GM12878 (cell line): Measurements from ENCODE around the gene SNPH. TPM values are rescaled to one million over a fixed set of nuclear protein-coding genes. Genes with fewer than 3 reads are reported as not detected.
A peak's percentile ranks its signal among the peaks of the same experiment; 100 is the strongest.

Experiments
- BCL11A ChIP-seq: IDR thresholded peaks from 2 replicates; pipeline ENCODE4 v1.6.1; 2011; ENCODE audit warnings: low read depth, low read length
- BMI1 ChIP-seq: fragments of 450-650 bp; IDR thresholded peaks from 2 replicates; pipeline ENCODE4 v1.6.1; 2016; ENCODE audit warnings: mild to moderate bottlenecking, moderate library complexity, borderline replicate concordance
- CHD2 ChIP-seq: IDR thresholded peaks from 2 replicates; pipeline ENCODE4 v1.6.1; 2011; ENCODE audit warnings: low read depth, low read length, improper control_type of control experiment, borderline replicate concordance
- ESRRA ChIP-seq: IDR thresholded peaks from 2 replicates; pipeline ENCODE4 v1.6.1; 2012; ENCODE audit warnings: mild to moderate bottlenecking, low read length, improper control_type of control experiment
- HDAC6 ChIP-seq: fragments of 200-600 bp; sonication (generic); IDR thresholded peaks from one replicate; pipeline ENCODE4 v1.8.0; 2017; ENCODE audit warnings: antibody characterized with exemption; ENCODE audit not compliant: unreplicated experiment
- MEF2A ChIP-seq: IDR thresholded peaks from 2 replicates; pipeline ENCODE4 v1.6.1; 2011; ENCODE audit warnings: low read depth, mild to moderate bottlenecking, low read length, moderate library complexity; ENCODE audit not compliant: insufficient read depth
- MEF2B ChIP-seq: fragments of 450-650 bp; IDR thresholded peaks from 2 replicates; pipeline ENCODE4 v1.6.1; 2018; ENCODE audit warnings: mild to moderate bottlenecking, moderate library complexity; ENCODE audit not compliant: partially characterized antibody, poor library complexity, severe bottlenecking
- MYC ChIP-seq: IDR thresholded peaks from 2 replicates; pipeline ENCODE4 v1.6.1; 2011; ENCODE audit warnings: mild to moderate bottlenecking, low read length, moderate library complexity, inconsistent platforms; ENCODE audit not compliant: insufficient read depth, insufficient replicate concordance, insufficient read length, severe bottlenecking
- SP1 ChIP-seq: IDR thresholded peaks from one replicate; pipeline ENCODE4 v1.6.1; 2011; ENCODE audit warnings: low read depth, low read length
- SUZ12 ChIP-seq: fragments of 200-600 bp; sonication (generic); IDR thresholded peaks from one replicate; pipeline ENCODE4 v1.6.1; 2018; ENCODE audit warnings: antibody characterized with exemption, mild to moderate bottlenecking; ENCODE audit not compliant: unreplicated experiment
- ZNF217 ChIP-seq: fragments of 450-650 bp; IDR thresholded peaks from 2 replicates; pipeline ENCODE4 v1.6.1; 2017; ENCODE audit warnings: antibody characterized with exemption, mild to moderate bottlenecking
- ZZZ3 ChIP-seq: IDR thresholded peaks from 2 replicates; pipeline ENCODE4 v1.6.1; 2011; ENCODE audit warnings: low read depth; ENCODE audit not compliant: control insufficient read depth, insufficient read length
- polyA plus RNA-seq, 11 experiments: library from polyadenylated mRNA; depleted of rRNA in 4 of 11; unstranded in 6 of 11; stranded (reverse) in 5 of 11; fragments of >200 nt; fragmentation: Nextera tagmentation in 4 of 11; fragmentation: Illumina TruSeq in 1 of 11; extraction: Ambion mirVana in 4 of 11; extraction: Trizol in 1 of 11; gene quantifications; 1 replicate in 1 of 11; 2 replicates in 10 of 11; pipeline versions ENCODE4 v1.2.1 to v1.2.3, GENCODE V29; 2011 to 2016; ENCODE audit warnings: inconsistent platforms in 2 of 11, missing spikeins in 2 of 11, low read depth in 1 of 11
- total RNA-seq, 4 experiments: library from RNA; depleted of rRNA in 3 of 4; stranded (reverse); fragments of >200 nt in 3 of 4; fragmentation: Illumina TruSeq in 1 of 4; extraction: Trizol in 1 of 4; gene quantifications; 2 replicates each; pipeline versions ENCODE4 v1.2.1 to v1.2.3, GENCODE V29; 2013 to 2021
- TF ChIP-seq, protein P1 (sequence below): fragments of 450-650 bp; IDR thresholded peaks from 2 replicates; pipeline ENCODE4 v1.6.1; 2017; ENCODE audit warnings: low read depth, mild to moderate bottlenecking, moderate library complexity
- TF ChIP-seq, protein P2 (sequence below): fragments of 450-650 bp; IDR thresholded peaks from 2 replicates; pipeline ENCODE4 v1.6.1; 2016; ENCODE audit warnings: mild to moderate bottlenecking, moderate library complexity, borderline replicate concordance
- TF ChIP-seq, protein P3 (sequence below): IDR thresholded peaks from 2 replicates; pipeline ENCODE4 v1.6.1; 2012; ENCODE audit warnings: improper control_type of control experiment, low read depth, low read length; ENCODE audit not compliant: insufficient replicate concordance
- TF ChIP-seq, protein P4 (sequence below): fragments of 150-350 bp; IDR thresholded peaks from 2 replicates; pipeline ENCODE4 v1.6.1; 2014; ENCODE audit warnings: mild to moderate bottlenecking, low read depth, low read length

SNPH gene
- total and polyA plus RNA-seq, 10 of the 15 experiments (the other 5 are each of a cell fraction or from before 2014, with no cell fraction given) = 0.02 to 0.45 (median 0.34) TPM; not detected in 2

DNA sequence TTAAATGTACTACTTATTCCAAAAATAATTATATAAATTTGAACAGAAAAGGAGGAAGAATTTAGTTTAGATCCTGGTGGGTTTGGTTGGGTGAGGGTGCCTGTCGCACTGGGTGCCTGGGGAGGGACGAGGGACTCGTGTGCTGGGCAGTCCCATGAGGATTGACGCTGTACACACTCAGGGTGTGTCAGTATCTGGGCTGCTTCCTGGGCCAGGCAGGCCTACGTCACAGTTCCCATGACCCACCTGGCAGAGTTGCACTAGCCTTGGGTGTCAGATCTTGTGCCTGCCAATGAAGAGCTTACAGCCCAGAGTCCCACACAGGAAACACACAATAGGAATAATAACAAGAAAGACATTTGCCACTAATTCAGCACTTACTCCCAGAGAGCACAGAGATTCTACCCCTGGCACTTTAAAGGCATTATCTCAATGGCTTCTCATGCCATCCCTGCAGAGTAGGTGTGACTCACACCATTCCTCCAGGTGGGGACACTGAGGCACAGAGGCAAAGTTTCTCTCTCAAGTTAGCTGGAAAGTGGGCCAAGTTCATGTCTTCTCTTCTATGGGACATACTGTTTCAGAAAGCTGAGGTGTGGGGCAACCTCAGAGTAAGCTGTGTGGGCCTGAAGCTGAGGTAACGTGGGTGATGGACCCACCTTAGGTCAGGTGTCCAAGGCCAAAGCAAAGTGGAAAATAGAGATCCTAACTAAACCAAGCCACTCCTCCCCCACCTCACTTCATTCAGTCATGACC, 64.2 kb downstream of the SNPH start (continued):
- TF ChIP-seq, protein P1, sequence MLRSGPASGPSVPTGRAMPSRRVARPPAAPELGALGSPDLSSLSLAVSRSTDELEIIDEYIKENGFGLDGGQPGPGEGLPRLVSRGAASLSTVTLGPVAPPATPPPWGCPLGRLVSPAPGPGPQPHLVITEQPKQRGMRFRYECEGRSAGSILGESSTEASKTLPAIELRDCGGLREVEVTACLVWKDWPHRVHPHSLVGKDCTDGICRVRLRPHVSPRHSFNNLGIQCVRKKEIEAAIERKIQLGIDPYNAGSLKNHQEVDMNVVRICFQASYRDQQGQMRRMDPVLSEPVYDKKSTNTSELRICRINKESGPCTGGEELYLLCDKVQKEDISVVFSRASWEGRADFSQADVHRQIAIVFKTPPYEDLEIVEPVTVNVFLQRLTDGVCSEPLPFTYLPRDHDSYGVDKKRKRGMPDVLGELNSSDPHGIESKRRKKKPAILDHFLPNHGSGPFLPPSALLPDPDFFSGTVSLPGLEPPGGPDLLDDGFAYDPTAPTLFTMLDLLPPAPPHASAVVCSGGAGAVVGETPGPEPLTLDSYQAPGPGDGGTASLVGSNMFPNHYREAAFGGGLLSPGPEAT = no peak
- no peak for TF ChIP-seq HDAC6
- TF ChIP-seq, protein P2, sequence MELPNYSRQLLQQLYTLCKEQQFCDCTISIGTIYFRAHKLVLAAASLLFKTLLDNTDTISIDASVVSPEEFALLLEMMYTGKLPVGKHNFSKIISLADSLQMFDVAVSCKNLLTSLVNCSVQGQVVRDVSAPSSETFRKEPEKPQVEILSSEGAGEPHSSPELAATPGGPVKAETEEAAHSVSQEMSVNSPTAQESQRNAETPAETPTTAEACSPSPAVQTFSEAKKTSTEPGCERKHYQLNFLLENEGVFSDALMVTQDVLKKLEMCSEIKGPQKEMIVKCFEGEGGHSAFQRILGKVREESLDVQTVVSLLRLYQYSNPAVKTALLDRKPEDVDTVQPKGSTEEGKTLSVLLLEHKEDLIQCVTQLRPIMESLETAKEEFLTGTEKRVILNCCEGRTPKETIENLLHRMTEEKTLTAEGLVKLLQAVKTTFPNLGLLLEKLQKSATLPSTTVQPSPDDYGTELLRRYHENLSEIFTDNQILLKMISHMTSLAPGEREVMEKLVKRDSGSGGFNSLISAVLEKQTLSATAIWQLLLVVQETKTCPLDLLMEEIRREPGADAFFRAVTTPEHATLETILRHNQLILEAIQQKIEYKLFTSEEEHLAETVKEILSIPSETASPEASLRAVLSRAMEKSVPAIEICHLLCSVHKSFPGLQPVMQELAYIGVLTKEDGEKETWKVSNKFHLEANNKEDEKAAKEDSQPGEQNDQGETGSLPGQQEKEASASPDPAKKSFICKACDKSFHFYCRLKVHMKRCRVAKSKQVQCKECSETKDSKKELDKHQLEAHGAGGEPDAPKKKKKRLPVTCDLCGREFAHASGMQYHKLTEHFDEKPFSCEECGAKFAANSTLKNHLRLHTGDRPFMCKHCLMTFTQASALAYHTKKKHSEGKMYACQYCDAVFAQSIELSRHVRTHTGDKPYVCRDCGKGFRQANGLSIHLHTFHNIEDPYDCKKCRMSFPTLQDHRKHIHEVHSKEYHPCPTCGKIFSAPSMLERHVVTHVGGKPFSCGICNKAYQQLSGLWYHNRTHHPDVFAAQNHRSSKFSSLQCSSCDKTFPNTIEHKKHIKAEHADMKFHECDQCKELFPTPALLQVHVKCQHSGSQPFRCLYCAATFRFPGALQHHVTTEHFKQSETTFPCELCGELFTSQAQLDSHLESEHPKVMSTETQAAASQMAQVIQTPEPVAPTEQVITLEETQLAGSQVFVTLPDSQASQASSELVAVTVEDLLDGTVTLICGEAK = no peak; the same call in 1 of the 2 replicates
- TF ChIP-seq MEF2B = peak; percentile 98
- no peak for TF ChIP-seq MYC
- TF ChIP-seq SP1 = no peak
- TF ChIP-seq, protein P3, sequence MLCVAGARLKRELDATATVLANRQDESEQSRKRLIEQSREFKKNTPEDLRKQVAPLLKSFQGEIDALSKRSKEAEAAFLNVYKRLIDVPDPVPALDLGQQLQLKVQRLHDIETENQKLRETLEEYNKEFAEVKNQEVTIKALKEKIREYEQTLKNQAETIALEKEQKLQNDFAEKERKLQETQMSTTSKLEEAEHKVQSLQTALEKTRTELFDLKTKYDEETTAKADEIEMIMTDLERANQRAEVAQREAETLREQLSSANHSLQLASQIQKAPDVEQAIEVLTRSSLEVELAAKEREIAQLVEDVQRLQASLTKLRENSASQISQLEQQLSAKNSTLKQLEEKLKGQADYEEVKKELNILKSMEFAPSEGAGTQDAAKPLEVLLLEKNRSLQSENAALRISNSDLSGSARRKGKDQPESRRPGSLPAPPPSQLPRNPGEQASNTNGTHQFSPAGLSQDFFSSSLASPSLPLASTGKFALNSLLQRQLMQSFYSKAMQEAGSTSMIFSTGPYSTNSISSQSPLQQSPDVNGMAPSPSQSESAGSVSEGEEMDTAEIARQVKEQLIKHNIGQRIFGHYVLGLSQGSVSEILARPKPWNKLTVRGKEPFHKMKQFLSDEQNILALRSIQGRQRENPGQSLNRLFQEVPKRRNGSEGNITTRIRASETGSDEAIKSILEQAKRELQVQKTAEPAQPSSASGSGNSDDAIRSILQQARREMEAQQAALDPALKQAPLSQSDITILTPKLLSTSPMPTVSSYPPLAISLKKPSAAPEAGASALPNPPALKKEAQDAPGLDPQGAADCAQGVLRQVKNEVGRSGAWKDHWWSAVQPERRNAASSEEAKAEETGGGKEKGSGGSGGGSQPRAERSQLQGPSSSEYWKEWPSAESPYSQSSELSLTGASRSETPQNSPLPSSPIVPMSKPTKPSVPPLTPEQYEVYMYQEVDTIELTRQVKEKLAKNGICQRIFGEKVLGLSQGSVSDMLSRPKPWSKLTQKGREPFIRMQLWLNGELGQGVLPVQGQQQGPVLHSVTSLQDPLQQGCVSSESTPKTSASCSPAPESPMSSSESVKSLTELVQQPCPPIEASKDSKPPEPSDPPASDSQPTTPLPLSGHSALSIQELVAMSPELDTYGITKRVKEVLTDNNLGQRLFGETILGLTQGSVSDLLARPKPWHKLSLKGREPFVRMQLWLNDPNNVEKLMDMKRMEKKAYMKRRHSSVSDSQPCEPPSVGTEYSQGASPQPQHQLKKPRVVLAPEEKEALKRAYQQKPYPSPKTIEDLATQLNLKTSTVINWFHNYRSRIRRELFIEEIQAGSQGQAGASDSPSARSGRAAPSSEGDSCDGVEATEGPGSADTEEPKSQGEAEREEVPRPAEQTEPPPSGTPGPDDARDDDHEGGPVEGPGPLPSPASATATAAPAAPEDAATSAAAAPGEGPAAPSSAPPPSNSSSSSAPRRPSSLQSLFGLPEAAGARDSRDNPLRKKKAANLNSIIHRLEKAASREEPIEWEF = peak; percentile 59
- TF ChIP-seq MEF2A = no peak
- TF ChIP-seq ZNF217 = no peak
- no peak for TF ChIP-seq ZZZ3
- no peak; the same call in 1 of the 2 replicates for TF ChIP-seq CHD2
- TF ChIP-seq BMI1 = no peak
- TF ChIP-seq ESRRA = no peak
- no peak for TF ChIP-seq SUZ12
- TF ChIP-seq BCL11A = no peak
- TF ChIP-seq, protein P4, sequence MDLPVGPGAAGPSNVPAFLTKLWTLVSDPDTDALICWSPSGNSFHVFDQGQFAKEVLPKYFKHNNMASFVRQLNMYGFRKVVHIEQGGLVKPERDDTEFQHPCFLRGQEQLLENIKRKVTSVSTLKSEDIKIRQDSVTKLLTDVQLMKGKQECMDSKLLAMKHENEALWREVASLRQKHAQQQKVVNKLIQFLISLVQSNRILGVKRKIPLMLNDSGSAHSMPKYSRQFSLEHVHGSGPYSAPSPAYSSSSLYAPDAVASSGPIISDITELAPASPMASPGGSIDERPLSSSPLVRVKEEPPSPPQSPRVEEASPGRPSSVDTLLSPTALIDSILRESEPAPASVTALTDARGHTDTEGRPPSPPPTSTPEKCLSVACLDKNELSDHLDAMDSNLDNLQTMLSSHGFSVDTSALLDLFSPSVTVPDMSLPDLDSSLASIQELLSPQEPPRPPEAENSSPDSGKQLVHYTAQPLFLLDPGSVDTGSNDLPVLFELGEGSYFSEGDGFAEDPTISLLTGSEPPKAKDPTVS = no peak
